Mesendoderm (in vitro differentiated cells): Measurements from ENCODE around the gene ITCH. TPM values are rescaled to one million over a fixed set of nuclear protein-coding genes. Genes with fewer than 3 reads are reported as not detected.

Source experiments
- small RNA-seq: library from polyadenylated mRNA; stranded (forward); fragments of <200 nt; extraction: miRNeasy Mini kit (QIAGEN cat#:217004); gene quantifications from one replicate; pipeline ENCODE3, GENCODE V24; 2013; ENCODE audit not compliant: insufficient read depth

The ITCH gene

Small RNA genes lying within 50 kb of the gene (small RNA-seq; reads per million reads assigned to genes)
- not detected for gene AL356299.1
- gene MIR644A = not detected
- gene RF00019 = not detected
